Stimulated activated CD8-positive, alpha-beta memory T cell treated with anti-CD3 and anti-CD28 coated beads, Interleukin-7, amount 100 ng/mL, for 1 hour (primary cell): ENCODE measurements around the gene OVCA2.
"Not testable (repeated sequence)": the region's sequence is repeated elsewhere in the genome, so short reads cannot be mapped to it uniquely, and the experiment has no call there.

Source experiments
- DNase-seq, 2 donors: peaks; one replicate each; pipeline ENCODE4 v3.0.0-alpha.2; 2020; ENCODE audit warnings: low read depth in 2 of 2

Gene OVCA2

GRCh38 chr17:2041561-2042389 is at the start of gene OVCA2:
OVCA2 (plus strand) TSS chr17:2042022; CDS start chr17:2042048, 26 bp downstream.
- peak; percentile 94 to 98 for DNase-seq

GRCh38 chr17:1992541-1992940 is 49.3 kb upstream of the OVCA2 start:
- no peak for DNase-seq

GRCh38 chr17:1994707-1995106 is 47.1 kb upstream of the OVCA2 start:
- no peak for DNase-seq

GRCh38 chr17:1995321-1995892 is 46.4 kb upstream of the OVCA2 start:
- DNase-seq: no peak

GRCh38 chr17:1995907-1996799 is 45.7 kb upstream of the OVCA2 start:
- no peak for DNase-seq

GRCh38 chr17:1996800-1997288 is 45.0 kb upstream of the OVCA2 start:
- DNase-seq: no peak

GRCh38 chr17:1997289-1997926 is 44.4 kb upstream of the OVCA2 start:
- no peak for DNase-seq

GRCh38 chr17:1997927-1998742 is 43.7 kb upstream of the OVCA2 start:
- no peak for DNase-seq

- DNase-seq: no peak
These were observed 42.1 kb upstream of the OVCA2 start for GRCh38 chr17:1999557-2000251.

GRCh38 chr17:2002767-2003329 is 39.0 kb upstream of the OVCA2 start:
- no peak for DNase-seq

- DNase-seq: no peak
These were observed 38.3 kb upstream of the OVCA2 start for GRCh38 chr17:2003525-2003924.

- no peak for DNase-seq
These were observed 37.3 kb upstream of the OVCA2 start for GRCh38 chr17:2004435-2004952.

GRCh38 chr17:2008332-2009126 is 33.3 kb upstream of the OVCA2 start:
- no peak for DNase-seq

- DNase-seq: no peak
These were observed 32.1 kb upstream of the OVCA2 start for GRCh38 chr17:2009737-2010136.

GRCh38 chr17:2011411-2012371 is 30.1 kb upstream of the OVCA2 start:
- DNase-seq: no peak

- DNase-seq: no peak
These were observed 29.3 kb upstream of the OVCA2 start for GRCh38 chr17:2012499-2012898.

- DNase-seq: not testable (repeated sequence)
These were observed 28.4 kb upstream of the OVCA2 start for GRCh38 chr17:2013220-2013993.
